ENCODE data around the gene NTRK3. TPM values are rescaled to one million over a fixed set of nuclear protein-coding genes. Genes with fewer than 3 reads are reported as not detected.

Gene NTRK3
- total RNA-seq, 2 experiments from 2014 or later: 0.78 TPM; not detected in 1

DNA sequence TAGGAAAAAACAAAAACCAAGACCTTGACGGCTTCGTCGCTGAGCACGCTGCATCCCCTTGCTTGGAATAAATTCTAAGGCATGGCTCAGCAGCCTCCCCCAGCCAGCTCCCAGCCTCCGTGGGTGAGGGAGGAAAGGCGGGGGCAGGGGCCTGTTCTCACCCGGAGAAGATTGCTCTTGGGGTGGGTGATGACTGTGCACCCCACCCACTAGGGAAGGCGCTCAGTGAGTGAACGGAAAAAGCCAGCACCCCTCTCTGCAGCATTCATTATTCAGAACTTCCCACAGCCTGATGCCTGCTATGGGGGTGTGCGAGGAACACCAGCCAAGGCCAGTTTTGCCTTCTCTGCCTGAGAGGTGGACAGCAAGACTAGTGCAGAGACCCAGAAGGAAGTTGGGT, 19.3 kb upstream of the NTRK3 start:
- Mint-ChIP-seq H3K27me3 (peaks cover 35% of the 10 kb centered on the region), H3K9me3 (no peaks in the 10 kb centered on the region), H3K4me1 (ENCODE audit: low read depth) (no peaks in the 10 kb centered on the region), H3K4me3 (no peak overlapping the region), H3K36me3 (ENCODE audit: low read depth) (no peaks in the 10 kb centered on the region), H3K27ac (no peak overlapping the region)
- Histone ChIP-seq H3K36me3 (ENCODE audit: insufficient read depth, low read length) (no peaks in the 10 kb centered on the region), H3K4me1 (ENCODE audit: insufficient read depth, low read length) (no peaks in the 10 kb centered on the region), H3K27ac (ENCODE audit: low read depth in 1 of 2, low read length in 2 of 2) (no peak overlapping the region), H3K27me3 (ENCODE audit: control insufficient read depth in 1 of 2, insufficient read depth in 2 of 2, low read length in 2 of 2) (peaks cover 0 to 7% of the 10 kb centered on the region in 2 experiments), H3K9me3 (ENCODE audit: control insufficient read depth in 1 of 2, insufficient read depth in 1 of 2, low read length in 2 of 2) (no peaks in the 10 kb centered on the region), H3K4me3 (ENCODE audit: low read length) (no peak overlapping the region)
- TF ChIP-seq, protein P1, sequence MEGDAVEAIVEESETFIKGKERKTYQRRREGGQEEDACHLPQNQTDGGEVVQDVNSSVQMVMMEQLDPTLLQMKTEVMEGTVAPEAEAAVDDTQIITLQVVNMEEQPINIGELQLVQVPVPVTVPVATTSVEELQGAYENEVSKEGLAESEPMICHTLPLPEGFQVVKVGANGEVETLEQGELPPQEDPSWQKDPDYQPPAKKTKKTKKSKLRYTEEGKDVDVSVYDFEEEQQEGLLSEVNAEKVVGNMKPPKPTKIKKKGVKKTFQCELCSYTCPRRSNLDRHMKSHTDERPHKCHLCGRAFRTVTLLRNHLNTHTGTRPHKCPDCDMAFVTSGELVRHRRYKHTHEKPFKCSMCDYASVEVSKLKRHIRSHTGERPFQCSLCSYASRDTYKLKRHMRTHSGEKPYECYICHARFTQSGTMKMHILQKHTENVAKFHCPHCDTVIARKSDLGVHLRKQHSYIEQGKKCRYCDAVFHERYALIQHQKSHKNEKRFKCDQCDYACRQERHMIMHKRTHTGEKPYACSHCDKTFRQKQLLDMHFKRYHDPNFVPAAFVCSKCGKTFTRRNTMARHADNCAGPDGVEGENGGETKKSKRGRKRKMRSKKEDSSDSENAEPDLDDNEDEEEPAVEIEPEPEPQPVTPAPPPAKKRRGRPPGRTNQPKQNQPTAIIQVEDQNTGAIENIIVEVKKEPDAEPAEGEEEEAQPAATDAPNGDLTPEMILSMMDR (IDR thresholded peaks at IDR 0.05): no peak
- ChIA-PET CTCF (interaction anchor here (1.8 kb wide), 1 partner anchor 17 kb away, joined by 4 read pairs; no protein-coding TSS in a partner anchor), POLR2A (no interaction called here)
- no peak for ATAC-seq (ENCODE audit: poor library complexity)
- intact Hi-C loops (cut with DNase I, micrococcal nuclease): no loop called here
- no peak for DNase-seq

DNA sequence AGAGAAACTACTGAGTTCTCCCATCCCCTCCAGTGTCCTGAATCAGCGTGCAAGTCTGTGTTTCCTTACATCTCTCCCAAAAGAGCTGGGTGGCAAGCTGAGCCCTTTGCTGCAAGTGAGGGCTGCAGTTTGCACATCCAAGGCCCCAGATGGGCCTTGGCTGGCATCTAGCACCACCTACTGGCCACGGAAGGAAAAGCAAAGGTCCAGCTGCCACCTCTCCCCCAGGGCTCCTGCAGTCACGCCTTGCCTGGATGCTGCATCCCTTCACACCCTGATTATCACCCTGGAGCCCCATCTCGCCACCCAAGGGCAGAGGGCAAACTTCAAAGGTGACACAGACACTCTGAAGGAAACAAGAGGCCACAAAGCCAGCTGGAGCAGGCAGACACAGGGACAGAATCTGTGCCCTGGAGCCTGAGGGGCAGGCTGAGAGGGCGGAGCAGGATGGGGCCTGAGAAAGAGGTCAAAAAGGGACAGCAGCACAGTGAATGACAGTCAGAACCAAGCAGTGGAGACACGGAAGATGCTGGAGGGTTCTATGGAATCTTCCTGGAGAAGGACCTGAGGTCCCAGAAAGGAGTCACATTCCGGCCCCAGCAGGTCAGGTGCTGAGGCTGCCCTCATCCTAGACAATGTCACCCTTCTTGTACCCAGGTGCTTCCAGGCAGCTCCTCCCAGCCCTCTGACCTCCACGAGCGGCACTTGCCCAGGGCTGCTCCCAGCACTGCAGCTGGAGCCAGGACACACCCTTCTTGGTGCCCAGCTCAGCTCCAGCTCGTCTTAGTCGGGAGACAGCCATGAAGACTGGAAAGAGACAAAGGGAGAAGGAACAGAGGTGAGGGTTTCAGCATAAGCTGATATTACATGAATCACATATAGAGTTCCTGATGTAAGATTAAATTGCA, 18.3 kb upstream of the NTRK3 start:
- no peak overlapping the region for H3K27ac ChIP-seq (ENCODE audit: low read depth in 1 of 2, low read length in 2 of 2)
- no peak overlapping the region for H3K27ac Mint-ChIP-seq
- CTCF ChIA-PET: interaction anchor here (0.6 to 1.8 kb wide), 4 partner anchors 18 to 1626 kb away, joined by 3 to 4 read pairs (median 4); no protein-coding TSS in a partner anchor
- H3K4me1 Mint-ChIP-seq (ENCODE audit: low read depth): no peaks in the 10 kb centered on the region
- peak; percentile 19 to 62 (median 40) for DNase-seq
- H3K4me3 ChIP-seq (ENCODE audit: low read length): no peak overlapping the region
- peaks cover 4 to 7% of the 10 kb centered on the region in 2 experiments for H3K27me3 ChIP-seq (ENCODE audit: control insufficient read depth in 1 of 2, insufficient read depth in 2 of 2, low read length in 2 of 2)
- no peaks in the 10 kb centered on the region for H3K4me1 ChIP-seq (ENCODE audit: insufficient read depth, low read length)
- ATAC-seq (ENCODE audit: poor library complexity): no peak
- H3K36me3 ChIP-seq (ENCODE audit: insufficient read depth, low read length): no peaks in the 10 kb centered on the region
- TF ChIP-seq, protein P1 (IDR thresholded peaks at IDR 0.05): peak; percentile 63
- no peak overlapping the region for H3K4me3 Mint-ChIP-seq
- H3K36me3 Mint-ChIP-seq (ENCODE audit: low read depth): no peaks in the 10 kb centered on the region
- H3K27me3 Mint-ChIP-seq: peaks cover 36% of the 10 kb centered on the region
- no peaks in the 10 kb centered on the region for H3K9me3 Mint-ChIP-seq
- H3K9me3 ChIP-seq (ENCODE audit: control insufficient read depth in 1 of 2, insufficient read depth in 1 of 2, low read length in 2 of 2): no peaks in the 10 kb centered on the region
- intact Hi-C loops (cut with DNase I, micrococcal nuclease): no loop called here
- POLR2A ChIA-PET: no interaction called here

DNA sequence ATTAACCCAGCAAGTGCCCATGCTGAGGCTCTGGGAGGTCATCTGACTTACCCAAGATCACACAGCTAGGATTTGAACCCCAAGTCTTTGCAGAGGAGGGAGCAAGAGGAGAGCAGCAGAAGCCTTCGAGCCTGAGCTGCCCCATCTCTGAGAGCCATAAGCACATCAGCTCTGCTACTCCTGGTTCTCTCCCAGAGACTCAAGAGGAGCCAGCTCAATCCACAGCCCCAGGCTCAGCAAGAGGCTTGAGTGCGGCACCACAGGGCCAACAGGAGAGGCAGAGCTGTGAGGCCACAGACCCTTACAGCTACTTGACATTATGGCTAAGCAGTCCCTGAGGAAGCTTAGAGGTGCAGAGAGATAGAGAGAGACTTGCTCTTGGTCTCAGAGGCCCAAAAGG, 15.9 kb upstream of the NTRK3 start:
- ATAC-seq (ENCODE audit: poor library complexity) (no peak), DNase-seq (no peak)
- CTCF ChIA-PET: no interaction called here
- no peaks in the 10 kb centered on the region for H3K36me3 Mint-ChIP-seq (ENCODE audit: low read depth)
- no peak overlapping the region for H3K4me3 Mint-ChIP-seq
- POLR2A ChIA-PET: no interaction called here
- Histone ChIP-seq H3K36me3 (ENCODE audit: insufficient read depth, low read length) (no peaks in the 10 kb centered on the region), H3K9me3 (ENCODE audit: control insufficient read depth in 1 of 2, insufficient read depth in 1 of 2, low read length in 2 of 2) (no peaks in the 10 kb centered on the region), H3K4me1 (ENCODE audit: insufficient read depth, low read length) (no peaks in the 10 kb centered on the region), H3K27ac (ENCODE audit: low read depth in 1 of 2, low read length in 2 of 2) (no peak overlapping the region), H3K4me3 (ENCODE audit: low read length) (no peak overlapping the region), H3K27me3 (ENCODE audit: control insufficient read depth in 1 of 2, insufficient read depth in 2 of 2, low read length in 2 of 2) (peaks cover 4 to 7% of the 10 kb centered on the region in 2 experiments)
- no peaks in the 10 kb centered on the region for H3K9me3 Mint-ChIP-seq
- H3K27ac Mint-ChIP-seq: no peak overlapping the region
- intact Hi-C loops (cut with DNase I, micrococcal nuclease): no loop called here
- TF ChIP-seq, protein P1 (IDR thresholded peaks at IDR 0.05): no peak
- H3K27me3 Mint-ChIP-seq: peaks cover 38% of the 10 kb centered on the region
- no peaks in the 10 kb centered on the region for H3K4me1 Mint-ChIP-seq (ENCODE audit: low read depth)

Data from CD4-positive, alpha-beta T cell (primary cell).